HG02938 (cell line): ENCODE results near the gene IQUB.
A peak's percentile ranks its signal among the peaks of the same experiment; 100 is the strongest.
"Not testable (repeated sequence)": the region's sequence is repeated elsewhere in the genome, so short reads cannot be mapped to it uniquely, and the experiment has no call there.

Experiments used
- ATAC-seq: cut with Tn5 transposase; IDR thresholded peaks from one replicate; pipeline ENCODE4 v1.9.1; 2021; ENCODE audit warnings: mild to moderate bottlenecking, moderate library complexity; ENCODE audit not compliant: unreplicated experiment

Gene IQUB

DNA sequence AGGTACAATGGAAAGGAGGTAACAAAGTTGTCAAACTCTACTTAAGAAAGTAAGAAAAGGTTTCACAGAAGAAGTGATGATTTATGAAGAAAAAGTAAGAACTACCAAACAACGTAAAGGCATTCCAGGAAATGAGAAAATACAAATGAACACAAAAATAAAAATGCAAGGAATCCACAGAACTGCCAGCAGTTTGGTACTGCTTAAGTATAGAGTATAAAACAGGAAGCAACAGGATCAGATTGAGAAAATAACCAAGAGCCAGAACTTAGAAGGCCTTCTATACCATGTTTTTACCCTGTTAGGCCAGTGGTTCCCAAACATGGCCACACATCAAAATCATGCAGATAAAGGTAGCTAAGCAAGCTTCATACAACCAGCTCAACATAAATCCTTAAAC, 14.0 kb upstream of the IQUB start:
- ATAC-seq = no peak

GRCh38 chr7:123539871-123540270, 5.5 kb upstream of the IQUB start:
- peak; percentile 28 for ATAC-seq

DNA sequence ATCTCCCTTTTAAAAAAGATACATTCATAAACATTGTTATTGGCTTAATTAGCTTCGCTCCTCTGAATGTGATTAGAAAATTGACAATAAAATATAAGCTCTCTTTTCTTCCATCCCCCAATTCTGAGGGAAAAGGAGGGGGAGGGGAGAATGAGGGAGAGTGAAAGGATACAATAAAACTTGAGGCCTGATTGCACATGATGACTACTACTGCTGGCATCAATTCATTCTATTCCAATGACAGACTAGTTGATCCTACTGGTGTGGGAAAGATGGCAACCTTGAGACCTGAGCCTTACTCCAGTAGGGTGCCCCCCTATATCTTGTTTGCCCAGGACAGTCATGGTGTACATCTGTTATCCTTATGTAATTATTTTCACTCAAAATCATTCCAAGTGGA, 4.5 kb upstream of the IQUB start:
- no peak for ATAC-seq

DNA sequence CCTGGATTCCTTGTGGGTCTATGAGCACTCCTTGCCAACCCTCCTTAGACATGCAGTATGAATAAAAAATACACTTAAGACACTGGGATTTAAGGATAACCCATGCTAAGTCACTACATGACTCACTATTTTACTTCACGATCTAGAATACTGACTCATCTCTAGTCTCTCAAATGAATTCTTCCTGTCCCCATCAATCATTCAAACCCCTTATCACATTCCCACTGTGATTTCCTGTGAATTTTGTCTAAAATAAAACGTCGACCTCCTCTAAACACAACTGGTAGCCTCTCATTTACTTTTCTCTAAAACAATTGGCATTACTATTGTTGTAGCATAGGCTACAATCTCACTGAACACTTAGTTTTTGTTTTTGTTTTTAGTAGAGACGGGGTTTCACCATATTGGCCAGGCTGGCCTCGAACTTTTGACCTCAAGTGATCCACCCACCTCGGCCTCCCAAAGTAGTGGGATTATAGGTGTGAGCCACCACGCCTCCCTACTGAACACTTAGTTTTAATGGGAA, 3.9 kb upstream of the IQUB start:
- no peak for ATAC-seq

DNA sequence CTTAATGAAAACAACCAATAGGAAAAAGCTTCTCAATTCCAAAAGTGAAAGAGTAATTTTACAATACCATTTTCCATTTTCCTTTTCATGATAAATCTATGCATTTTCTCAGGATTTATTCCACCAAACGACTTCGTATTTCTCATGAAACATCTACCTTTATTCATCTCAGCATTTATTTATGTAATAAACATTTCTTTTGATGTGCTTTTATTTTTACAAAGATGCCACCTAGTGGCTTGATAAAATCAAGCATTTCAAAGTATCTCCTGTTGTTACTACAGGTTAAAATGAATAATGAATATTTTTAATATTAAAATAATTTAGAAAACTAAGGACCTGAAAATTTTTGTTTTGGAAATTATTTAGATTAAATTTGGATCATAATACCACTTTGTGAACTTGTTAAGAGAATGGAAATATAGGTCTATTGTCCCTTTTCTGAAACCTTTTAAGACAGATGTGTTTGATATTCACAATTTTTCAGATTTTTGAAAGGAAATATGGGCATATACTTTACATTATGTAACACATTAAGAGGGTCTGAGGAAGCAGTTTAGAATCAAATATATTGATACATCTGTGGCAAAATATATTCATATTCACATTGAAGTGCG, 2.7 kb upstream of the IQUB start:
- ATAC-seq = no peak

- no peak for ATAC-seq
Observed at GRCh38 chr7:123535517-123535916, 1.1 kb upstream of the IQUB start.

DNA sequence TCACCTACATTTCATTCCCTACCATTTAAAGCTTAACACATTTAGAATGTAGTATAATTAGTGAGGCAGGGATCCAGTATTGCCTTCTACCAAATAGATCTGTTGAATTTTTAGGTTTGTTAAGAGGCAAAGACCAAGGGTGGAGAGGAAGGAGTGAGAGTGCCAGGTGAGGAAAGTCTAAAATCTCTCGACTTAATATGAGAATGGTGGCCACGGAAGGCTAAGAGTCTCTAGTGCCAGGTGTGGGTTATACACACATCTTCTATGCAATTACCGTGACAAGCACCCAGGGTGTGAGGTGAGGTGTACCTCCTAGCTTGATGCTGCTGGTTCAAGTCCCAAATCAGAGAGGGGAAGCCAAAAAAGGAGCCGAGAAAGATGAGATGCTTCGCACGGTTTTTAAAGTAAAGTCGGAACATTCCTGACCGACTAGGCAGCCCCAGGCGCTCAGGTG, 439 bp downstream of the IQUB start:
- peak; percentile 29 for ATAC-seq

- ATAC-seq = no peak
Observed at GRCh38 chr7:123533553-123533917, 860 bp downstream of the IQUB start.

- not testable (repeated sequence) for ATAC-seq
Observed at GRCh38 chr7:123532788-123533552, 1.4 kb downstream of the IQUB start.

DNA sequence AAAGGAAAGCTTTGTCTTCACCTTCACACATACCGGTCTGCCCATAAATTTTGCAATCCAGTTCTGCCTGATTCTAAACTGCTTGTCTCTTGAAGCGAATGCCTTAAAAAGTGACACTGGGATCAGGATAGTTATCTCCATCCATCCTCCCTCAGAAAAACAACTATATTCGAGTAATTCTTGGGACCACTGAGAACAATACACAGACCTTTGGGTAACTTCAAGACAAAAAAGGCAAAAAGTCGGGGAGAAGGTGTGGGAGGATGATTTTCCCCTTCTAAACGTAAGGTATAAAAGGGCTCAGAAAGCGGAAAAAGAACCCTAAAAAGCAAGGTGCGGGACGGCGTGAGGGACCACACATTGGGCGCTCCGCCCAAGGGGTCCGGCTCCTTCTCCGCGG, 2.1 kb downstream of the IQUB start:
- ATAC-seq = not testable (repeated sequence)

DNA sequence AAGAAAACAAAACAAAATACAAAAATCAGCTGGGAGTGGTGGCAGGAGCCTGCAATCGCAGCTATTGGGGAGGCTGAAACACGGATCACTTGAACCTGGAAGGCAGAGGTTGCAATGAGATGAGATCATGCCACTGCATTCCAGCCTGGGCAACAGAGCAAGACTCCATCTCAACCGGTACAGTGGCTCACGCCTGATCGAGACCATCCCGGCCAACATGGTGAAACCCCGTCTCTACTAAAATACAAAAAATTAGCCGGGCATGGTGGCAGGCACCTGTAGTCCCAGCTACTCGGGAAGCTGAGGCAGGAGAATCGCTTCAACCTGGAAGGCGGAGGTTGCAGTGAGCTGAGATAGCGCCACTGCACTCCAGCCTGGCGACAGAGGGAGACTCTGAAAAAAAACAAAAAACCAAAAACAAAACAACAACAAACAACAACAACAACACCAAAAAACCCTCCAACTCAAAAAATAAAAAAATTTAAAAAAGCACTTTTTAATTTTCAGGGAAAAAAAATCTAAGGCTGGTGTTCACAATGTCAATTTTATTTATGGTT, 4.3 kb downstream of the IQUB start:
- not testable (repeated sequence) for ATAC-seq

GRCh38 chr7:123528265-123528664, 6.1 kb downstream of the IQUB start:
- ATAC-seq = no peak

- ATAC-seq = not testable (repeated sequence)
Observed at GRCh38 chr7:123527712-123528225, 6.6 kb downstream of the IQUB start.

DNA sequence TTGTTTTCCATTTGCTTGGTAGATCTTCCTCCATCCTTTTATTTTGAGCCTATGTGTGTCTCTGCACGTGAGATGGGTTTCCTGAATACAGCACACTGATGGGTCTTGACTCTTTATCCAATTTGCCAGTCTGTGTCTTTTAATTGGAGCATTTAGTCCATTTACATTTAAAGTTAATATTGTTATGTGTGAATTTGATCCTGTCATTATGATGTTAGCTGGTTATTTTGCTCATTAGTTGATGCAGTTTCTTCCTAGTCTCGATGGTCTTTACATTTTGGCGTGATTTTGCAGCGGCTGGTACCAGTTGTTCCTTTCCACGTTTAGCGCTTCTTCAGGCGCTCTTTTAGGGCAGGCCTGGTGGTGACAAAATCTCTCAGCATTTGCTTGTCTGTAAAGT, 7.9 kb downstream of the IQUB start:
- not testable (repeated sequence) for ATAC-seq

GRCh38 chr7:123522066-123522465, 12.3 kb downstream of the IQUB start:
- ATAC-seq = no peak

DNA sequence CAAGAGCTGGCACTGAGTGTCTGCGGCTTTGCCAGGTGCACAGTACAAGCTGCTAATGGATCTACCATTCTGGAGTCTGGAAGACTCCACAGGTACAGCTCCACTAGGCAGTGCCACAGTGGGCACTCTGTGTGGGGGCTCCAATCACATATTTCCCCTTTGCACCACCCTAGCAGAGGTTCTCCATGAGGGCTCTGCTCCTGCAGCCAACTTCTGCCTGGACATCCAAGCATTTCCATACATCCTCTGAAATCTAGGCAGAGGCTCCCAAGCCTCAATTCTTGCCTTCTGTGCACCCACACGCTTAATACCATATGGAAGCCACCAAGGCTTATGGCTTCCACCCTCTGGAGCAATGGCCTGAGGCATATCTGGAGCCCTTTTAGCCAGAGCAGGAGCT, 29.2 kb downstream of the IQUB start:
- no peak for ATAC-seq

GRCh38 chr7:123502201-123502600, 32.2 kb downstream of the IQUB start:
- ATAC-seq = no peak

- ATAC-seq = no peak
Observed at GRCh38 chr7:123500878-123501489, 33.4 kb downstream of the IQUB start.

GRCh38 chr7:123499211-123499970, 35.0 kb downstream of the IQUB start:
- no peak for ATAC-seq

DNA sequence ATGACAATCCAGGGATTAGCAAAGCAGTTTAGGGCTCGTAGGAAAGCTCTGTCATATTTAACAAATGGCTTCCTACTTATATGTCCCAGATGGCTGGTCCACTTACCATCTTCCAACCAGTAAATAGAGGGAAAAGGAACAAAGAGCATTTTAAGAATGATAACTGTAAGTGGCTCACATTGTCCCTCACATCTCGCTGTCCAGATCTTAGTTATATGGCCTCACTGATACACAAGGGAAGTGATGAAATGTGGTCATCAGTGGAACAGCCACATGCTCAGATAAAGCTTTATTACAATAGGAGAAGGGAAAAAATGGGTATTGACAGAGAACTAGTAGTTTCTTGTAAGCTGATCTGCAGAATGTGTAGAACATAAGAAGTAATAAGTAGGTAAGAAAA, 35.8 kb downstream of the IQUB start:
- ATAC-seq = no peak

GRCh38 chr7:123498031-123498430, 36.4 kb downstream of the IQUB start:
- no peak for ATAC-seq
